DOHH2 (cell line): ENCODE data around the gene KIT.

ENCODE experiments used
- H3F3A ChIP-seq: fragments of 200-600 bp; sonication (generic), shearing (Covaris generic); 2 replicates; pipeline ENCODE4 v1.6.0; 2016; ENCODE audit warnings: antibody characterized with exemption, mild to moderate bottlenecking; ENCODE audit not compliant: control insufficient read depth, insufficient read depth
- H3K27ac ChIP-seq: fragments of 200-600 bp; sonication (generic); 2 replicates; pipeline ENCODE4 v1.5.1; 2014; ENCODE audit warnings: low read depth, mild to moderate bottlenecking, low read length, moderate library complexity
- H3K27me3 ChIP-seq: fragments of 200-600 bp; sonication (generic); 2 replicates; pipeline ENCODE4 v1.6.1; 2014; ENCODE audit warnings: mild to moderate bottlenecking, low read length, mixed read lengths; ENCODE audit not compliant: control insufficient read depth
- H3K36me3 ChIP-seq: fragments of 200-600 bp; sonication (generic); 2 replicates; pipeline ENCODE4 v1.6.1; 2014; ENCODE audit warnings: mild to moderate bottlenecking, low read length, moderate library complexity, mixed read lengths; ENCODE audit not compliant: control insufficient read depth
- H3K4me1 ChIP-seq: fragments of 200-600 bp; sonication (generic); 2 replicates; pipeline ENCODE4 v1.6.1; 2014; ENCODE audit warnings: mild to moderate bottlenecking, low read length, mixed read lengths; ENCODE audit not compliant: control insufficient read depth
- H3K4me2 ChIP-seq: fragments of 200-600 bp; sonication (generic); 2 replicates; pipeline ENCODE4 v1.6.0; 2014; ENCODE audit warnings: mild to moderate bottlenecking, low read length, moderate library complexity
- H3K4me3 ChIP-seq: fragments of 200-600 bp; sonication (generic); 2 replicates; pipeline ENCODE4 v1.5.1; 2014; ENCODE audit warnings: mild to moderate bottlenecking, low read length, mixed read lengths
- H3K79me2 ChIP-seq: fragments of 200-600 bp; sonication (generic); 2 replicates; pipeline ENCODE4 v1.6.1; 2014; ENCODE audit warnings: mild to moderate bottlenecking, low read length, mixed read lengths; ENCODE audit not compliant: control insufficient read depth
- H3K9me2 ChIP-seq: fragments of 200-600 bp; sonication (generic); replicated peaks from 2 replicates; pipeline ENCODE4 v1.6.1; 2014; ENCODE audit warnings: mild to moderate bottlenecking, low read length, mixed read lengths; ENCODE audit not compliant: control insufficient read depth
- H3K9me3 ChIP-seq: fragments of 200-600 bp; sonication (generic); 2 replicates; pipeline ENCODE4 v1.6.1; 2014; ENCODE audit warnings: antibody characterized with exemption, low read length, mixed read lengths; ENCODE audit not compliant: control insufficient read depth, insufficient read depth
- H4K20me1 ChIP-seq: fragments of 200-600 bp; sonication (generic); 2 replicates; pipeline ENCODE4 v1.6.0; 2014; ENCODE audit warnings: low read depth, mild to moderate bottlenecking, antibody characterized with exemption, low read length, moderate library complexity; ENCODE audit not compliant: control insufficient read depth, insufficient read depth
- CTCF ChIP-seq: fragments of 200-600 bp; sonication (generic); IDR thresholded peaks from one replicate; pipeline ENCODE4 v1.5.1; 2014; ENCODE audit warnings: antibody characterized with exemption, mild to moderate bottlenecking, low read depth, low read length; ENCODE audit not compliant: poor library complexity, severe bottlenecking
- EZH2phosphoT487 ChIP-seq: fragments of 200-600 bp; sonication (generic); IDR thresholded peaks from 2 replicates; pipeline ENCODE4 v1.6.1; 2017; ENCODE audit warnings: borderline replicate concordance, mild to moderate bottlenecking, antibody characterized with exemption, low read length, moderate library complexity, mixed read lengths

Gene KIT

GRCh38 chr4:54730581-54730980 lies 72.8 kb downstream of the KIT start:
- TF ChIP-seq CTCF = no peak
- no peak overlapping the region for H3K27ac ChIP-seq
- H3K9me3 ChIP-seq = no peaks in the 10 kb centered on the region
- H3K9me2 ChIP-seq = no peaks in the 10 kb centered on the region
- H3K36me3 ChIP-seq = no peaks in the 10 kb centered on the region
- H3K4me1 ChIP-seq = peaks cover 29% of the 10 kb centered on the region
- H3K4me2 ChIP-seq = no peak overlapping the region
- no peak overlapping the region for H3K4me3 ChIP-seq
- H4K20me1 ChIP-seq = no peaks in the 10 kb centered on the region
- no peaks in the 10 kb centered on the region for H3F3A ChIP-seq
- H3K79me2 ChIP-seq = no peaks in the 10 kb centered on the region
- H3K27me3 ChIP-seq = no peaks in the 10 kb centered on the region

GRCh38 chr4:54731552-54731951 lies 73.8 kb downstream of the KIT start:
- TF ChIP-seq EZH2phosphoT487 = no peak
- no peak for TF ChIP-seq CTCF
- Histone ChIP-seq H3K9me3 (no peaks in the 10 kb centered on the region), H3K4me2 (no peak overlapping the region), H3K27ac (no peak overlapping the region), H3F3A (no peaks in the 10 kb centered on the region), H3K4me3 (no peak overlapping the region), H3K36me3 (no peaks in the 10 kb centered on the region), H4K20me1 (no peaks in the 10 kb centered on the region), H3K9me2 (no peaks in the 10 kb centered on the region), H3K4me1 (peaks cover 29% of the 10 kb centered on the region), H3K27me3 (no peaks in the 10 kb centered on the region), H3K79me2 (no peaks in the 10 kb centered on the region)

- H3K4me2 ChIP-seq = no peak overlapping the region
- H3F3A ChIP-seq = no peaks in the 10 kb centered on the region
- no peaks in the 10 kb centered on the region for H3K27me3 ChIP-seq
- H3K4me1 ChIP-seq = peaks cover 27% of the 10 kb centered on the region
- H4K20me1 ChIP-seq = no peaks in the 10 kb centered on the region
- no peaks in the 10 kb centered on the region for H3K79me2 ChIP-seq
- no peaks in the 10 kb centered on the region for H3K36me3 ChIP-seq
- H3K4me3 ChIP-seq = no peak overlapping the region
- H3K9me3 ChIP-seq = no peaks in the 10 kb centered on the region
- H3K27ac ChIP-seq = no peak overlapping the region
- no peak for TF ChIP-seq EZH2phosphoT487
- no peak for TF ChIP-seq CTCF
- no peaks in the 10 kb centered on the region for H3K9me2 ChIP-seq
Observed at GRCh38 chr4:54731976-54732375, 74.2 kb downstream of the KIT start.

GRCh38 chr4:54737421-54737820 lies 79.7 kb downstream of the KIT start:
- Histone ChIP-seq H3K4me1 (peaks cover 3% of the 10 kb centered on the region; the same call in 1 of the 2 replicates), H3K79me2 (no peaks in the 10 kb centered on the region), H3K36me3 (no peaks in the 10 kb centered on the region), H3K4me3 (no peak overlapping the region), H3K4me2 (no peak overlapping the region), H3K27me3 (no peaks in the 10 kb centered on the region), H3K27ac (no peak overlapping the region), H4K20me1 (no peaks in the 10 kb centered on the region), H3K9me3 (no peaks in the 10 kb centered on the region), H3K9me2 (no peaks in the 10 kb centered on the region), H3F3A (no peaks in the 10 kb centered on the region)
- TF ChIP-seq CTCF (no peak), EZH2phosphoT487 (no peak)
